ENCODE measurements around the gene GSTK1.
"Not testable (repeated sequence)": the region's sequence is repeated elsewhere in the genome, so short reads cannot be mapped to it uniquely, and the experiment has no call there.

Gene GSTK1

DNA sequence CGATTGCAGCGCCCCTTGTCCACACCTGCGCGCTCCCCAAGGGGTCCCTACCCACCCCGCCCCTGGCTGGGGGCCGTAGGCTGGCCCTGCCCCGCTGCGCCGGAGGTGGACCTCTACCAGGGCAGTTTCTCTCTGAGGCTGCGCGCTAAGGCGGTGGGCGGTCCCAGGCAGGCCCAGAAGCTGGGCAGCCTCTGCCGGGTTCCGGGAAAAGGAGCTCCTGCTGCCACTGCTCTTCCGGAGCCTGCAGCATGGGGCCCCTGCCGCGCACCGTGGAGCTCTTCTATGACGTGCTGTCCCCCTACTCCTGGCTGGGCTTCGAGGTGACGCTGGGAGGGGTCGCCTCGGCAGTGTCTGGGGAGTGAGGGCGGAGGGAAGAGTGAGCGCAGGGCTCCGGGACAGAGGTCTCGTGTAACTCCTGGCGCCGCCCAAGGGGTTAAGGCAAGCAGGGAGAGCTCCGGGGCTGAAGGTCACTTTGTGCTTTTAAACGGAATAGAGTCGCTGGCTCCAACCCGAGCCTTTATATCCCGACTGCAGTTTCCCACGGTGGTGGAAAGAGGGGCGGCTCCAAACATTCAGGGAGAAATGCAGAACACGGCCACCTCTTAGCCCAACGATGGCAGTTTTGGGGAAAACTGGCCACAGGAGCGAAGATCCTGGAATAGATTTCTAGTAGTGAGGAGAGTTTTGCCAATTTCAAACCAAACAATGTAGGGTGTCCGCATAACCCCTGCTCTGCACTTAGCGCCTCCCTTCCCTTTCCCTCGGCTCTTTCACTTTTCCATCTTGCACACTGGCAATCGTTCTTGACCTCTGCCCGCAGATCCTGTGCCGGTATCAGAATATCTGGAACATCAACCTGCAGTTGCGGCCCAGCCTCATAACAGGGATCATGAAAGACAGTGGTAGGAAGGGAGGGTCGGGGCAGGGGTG is at the start of gene GSTK1:
GSTK1 (plus strand) TSS at position 176 of the 930 bp plus-strand sequence; CDS start at position 249, 73 bp downstream.
- peak; percentile 75 for DNase-seq (ENCODE audit: insufficient read length, low spot score)

DNA sequence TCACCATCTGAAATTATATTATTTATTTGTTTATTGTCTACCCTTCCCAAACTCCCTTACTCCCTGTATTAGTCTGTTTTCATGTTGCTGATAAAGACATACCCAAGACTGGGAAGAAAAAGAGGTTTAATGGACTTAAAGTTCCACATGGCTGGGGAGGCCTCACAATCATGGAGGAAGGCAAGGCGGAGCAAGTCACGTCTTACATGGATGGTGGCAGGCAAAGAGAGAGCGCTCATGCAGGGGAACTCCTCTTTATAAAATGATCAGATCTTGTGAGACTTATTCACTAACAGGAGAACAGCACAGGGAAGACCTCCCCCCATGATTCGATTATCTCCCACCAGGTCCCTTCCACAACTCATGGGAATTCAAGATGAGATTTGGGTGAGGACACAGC is 49.8 kb upstream of the GSTK1 start:
- FAIRE-seq; DNase-seq (ENCODE audit: insufficient read length, low spot score): not testable (repeated sequence)

More for the DNA sequence above, at the start of gene GSTK1:
- FAIRE-seq, result no peak

DNA sequence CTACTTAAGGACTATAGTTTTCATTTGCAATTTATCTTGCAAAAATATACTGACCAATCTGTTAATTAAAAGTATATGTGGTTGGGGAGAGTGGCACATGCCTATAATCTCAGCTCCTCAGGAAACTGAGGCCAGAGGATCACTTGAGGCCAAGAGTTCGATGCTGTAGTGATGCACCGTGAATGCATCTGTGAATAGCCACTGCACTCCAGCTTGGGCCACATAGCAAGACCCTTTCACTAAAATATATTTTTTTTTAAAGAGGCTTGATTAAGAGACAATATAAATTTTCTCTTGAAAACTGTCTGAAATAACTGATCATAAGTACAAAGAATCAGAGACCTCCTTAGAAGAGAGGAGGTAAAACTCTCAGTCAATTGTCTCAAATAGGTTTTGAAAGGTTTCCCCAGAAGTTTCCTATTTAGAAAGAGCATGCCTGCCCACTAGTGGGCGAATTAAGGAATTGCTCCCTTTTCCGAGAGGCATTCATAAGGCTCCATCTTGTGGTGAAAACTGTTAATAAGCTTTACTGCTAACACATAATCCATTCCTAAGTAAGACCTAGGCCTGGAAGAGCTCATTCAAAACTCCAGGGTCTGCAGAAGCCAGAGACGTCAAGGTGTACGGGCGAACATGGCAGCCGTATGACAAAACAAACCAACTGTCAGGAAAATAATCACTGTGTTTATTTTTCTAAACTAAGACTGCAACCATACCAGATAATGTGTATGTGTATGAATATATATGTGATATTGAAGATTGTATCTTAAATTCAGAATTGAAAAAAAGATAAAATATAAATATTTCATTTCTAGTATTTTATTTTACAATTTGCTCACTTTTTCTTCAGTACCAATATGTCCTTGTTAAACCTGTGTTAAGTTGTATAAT is 48.2 kb upstream of the GSTK1 start:
- no peak for FAIRE-seq
- peak; percentile 54 for DNase-seq (ENCODE audit: insufficient read length, low spot score)

DNA sequence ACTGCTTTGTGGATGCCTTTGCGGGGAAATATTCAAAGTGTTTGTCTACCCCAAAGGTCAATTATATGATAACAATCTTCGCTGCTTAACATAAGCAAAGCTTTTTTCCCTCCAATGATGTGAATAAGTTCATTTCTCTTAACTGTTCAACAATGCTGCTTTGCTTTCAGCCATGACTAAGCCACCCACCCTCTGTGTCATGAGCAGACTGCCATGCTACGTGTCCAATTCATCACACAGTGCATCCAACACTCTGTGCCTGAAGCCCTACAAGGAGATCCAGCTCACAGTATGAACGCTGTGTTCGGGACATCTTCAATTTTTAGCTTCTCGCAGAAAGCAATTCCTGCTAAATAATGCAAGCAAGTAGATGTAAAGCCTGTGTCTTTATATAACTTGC is 47.1 kb upstream of the GSTK1 start:
- DNase-seq (ENCODE audit: insufficient read length, low spot score) (no peak), FAIRE-seq (no peak)

DNA sequence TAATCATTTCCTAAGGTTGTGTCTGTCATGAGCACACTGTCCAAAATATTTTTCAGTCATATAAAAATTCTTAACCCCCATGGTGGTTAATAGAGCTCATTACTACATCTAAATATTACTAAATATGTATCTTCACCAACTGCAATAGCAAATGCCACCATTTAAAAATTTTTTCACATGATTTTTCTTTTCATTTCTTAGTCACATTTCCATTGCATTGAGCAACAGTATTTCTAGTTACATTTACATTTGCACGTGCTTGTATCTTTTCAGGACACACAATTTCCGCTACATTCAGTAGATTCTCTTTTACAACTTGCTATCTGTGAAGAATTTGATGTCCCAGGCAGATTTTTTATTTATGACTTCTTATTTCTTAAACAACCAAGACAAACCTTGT is 46.6 kb upstream of the GSTK1 start:
- FAIRE-seq, result no peak
- no peak for DNase-seq (ENCODE audit: insufficient read length, low spot score)

DNA sequence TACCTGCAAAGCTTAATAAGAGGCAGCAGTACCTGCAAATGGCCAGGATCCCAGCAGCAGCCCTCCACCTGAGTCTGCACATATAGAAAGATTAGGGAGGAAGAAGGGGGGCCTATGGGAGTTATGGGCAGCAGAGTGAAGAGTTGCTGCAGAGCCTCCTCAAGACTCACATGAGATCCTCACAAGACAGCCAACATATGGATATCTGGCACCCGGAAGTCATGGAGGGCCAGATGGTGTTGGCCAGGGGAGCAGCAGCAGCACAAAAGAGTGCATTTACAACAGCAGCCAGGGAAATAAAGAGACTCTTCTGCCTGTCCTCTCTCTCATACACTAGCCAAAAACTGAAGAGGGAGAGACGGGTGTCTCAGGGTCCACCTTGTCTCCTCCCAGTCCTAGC is 45.4 kb upstream of the GSTK1 start:
- DNase-seq (ENCODE audit: insufficient read length, low spot score) (no peak), FAIRE-seq (no peak)

DNA sequence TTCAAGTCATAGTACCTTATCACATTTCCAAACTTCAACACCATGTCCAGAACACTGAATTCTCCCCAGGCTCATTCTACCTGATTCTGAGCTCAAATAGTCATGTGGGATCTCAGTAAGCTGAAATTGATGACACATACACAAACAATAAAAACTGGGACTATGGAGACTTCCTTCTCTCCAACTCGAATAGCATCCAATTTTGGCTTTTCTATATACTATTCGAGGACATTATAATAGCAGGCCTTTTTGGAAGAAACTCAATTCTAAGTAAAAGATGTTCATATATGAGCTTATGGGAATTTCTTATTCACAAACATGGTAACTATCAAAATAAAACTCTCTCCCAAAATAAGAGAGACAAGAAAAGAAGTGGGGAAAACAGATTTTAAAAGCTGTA is 42.0 kb upstream of the GSTK1 start:
- FAIRE-seq, result no peak
- DNase-seq (ENCODE audit: insufficient read length, low spot score), result no peak

DNA sequence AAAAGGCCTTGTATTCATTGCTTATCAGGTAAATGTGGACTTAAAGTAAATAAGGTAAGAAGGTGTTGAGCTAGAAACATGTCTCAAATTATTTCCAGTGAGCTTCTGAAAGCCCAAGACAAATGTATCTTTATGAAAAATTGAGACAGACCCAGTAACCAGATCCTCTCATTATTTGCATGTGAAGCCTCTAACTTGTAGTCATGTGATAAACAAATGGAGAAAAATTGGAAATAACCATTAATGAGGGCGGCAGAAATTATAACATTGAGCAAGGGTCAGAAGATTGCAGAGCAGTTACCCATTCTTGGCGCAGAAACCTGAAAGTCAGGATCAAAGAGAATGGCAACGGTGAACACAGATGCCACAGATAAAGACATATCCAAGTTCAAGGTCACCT is 41.5 kb upstream of the GSTK1 start, which contains the start of gene TAS2R40:
TAS2R40 (plus strand) TSS at position 301 of the 400 bp plus-strand sequence; CDS start at position 343, 42 bp downstream.
- DNase-seq (ENCODE audit: insufficient read length, low spot score), result no peak
- FAIRE-seq, result no peak

DNA sequence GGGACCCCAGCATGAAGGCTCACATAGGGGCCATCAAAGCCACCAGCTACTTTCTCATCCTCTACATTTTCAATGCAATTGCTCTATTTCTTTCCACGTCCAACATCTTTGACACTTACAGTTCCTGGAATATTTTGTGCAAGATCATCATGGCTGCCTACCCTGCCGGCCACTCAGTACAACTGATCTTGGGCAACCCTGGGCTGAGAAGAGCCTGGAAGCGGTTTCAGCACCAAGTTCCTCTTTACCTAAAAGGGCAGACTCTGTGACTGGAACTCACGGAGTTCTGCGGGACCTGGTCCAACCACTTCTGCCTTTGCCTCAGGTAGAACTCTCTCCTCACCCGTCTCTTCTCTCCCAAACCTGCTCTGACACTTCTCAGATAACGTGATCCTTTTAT is 40.5 kb upstream of the GSTK1 start:
- FAIRE-seq (no peak), DNase-seq (ENCODE audit: insufficient read length, low spot score) (no peak)

DNA sequence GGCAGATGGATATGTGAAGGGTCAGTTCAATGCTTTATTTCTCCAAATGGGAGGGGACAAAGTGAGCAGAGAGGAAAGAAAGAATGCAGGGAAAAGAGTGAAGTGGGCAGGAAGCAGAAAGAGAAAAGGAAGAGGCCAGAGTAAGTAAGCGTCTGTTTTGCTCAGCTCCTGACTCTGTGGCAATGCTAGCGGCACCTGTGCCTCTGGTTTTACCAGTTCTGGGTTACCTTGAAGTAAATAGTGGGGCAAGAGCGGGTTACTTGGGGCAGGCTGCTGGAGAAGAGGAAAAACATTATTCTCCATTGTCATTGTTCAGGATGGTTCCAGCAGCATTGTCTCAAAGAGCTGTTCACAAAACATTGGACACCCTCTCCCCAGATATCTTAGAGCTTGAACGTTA is 39.5 kb upstream of the GSTK1 start:
- FAIRE-seq, result no peak
- DNase-seq (ENCODE audit: insufficient read length, low spot score), result no peak

DNA sequence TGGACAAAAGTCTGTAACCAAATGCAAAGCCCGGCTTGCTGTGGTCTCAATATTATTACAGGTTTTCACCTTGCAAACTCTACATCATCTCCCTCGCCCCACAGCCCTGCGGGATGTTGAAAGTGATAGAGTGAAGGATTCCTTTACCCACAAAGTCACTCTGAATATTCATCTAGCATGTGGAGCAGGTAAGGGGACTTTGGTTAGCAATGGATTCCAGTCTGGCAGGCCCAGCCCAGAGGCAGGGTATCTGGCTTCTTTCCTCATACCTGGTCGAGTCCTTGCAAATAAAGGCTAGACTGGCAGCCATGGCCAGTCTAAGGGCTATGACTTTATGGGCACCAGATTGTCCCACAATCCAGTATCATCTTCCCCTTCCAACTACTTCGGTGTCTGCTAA is 38.2 kb upstream of the GSTK1 start:
- FAIRE-seq (no peak), DNase-seq (ENCODE audit: insufficient read length, low spot score) (no peak)

DNA sequence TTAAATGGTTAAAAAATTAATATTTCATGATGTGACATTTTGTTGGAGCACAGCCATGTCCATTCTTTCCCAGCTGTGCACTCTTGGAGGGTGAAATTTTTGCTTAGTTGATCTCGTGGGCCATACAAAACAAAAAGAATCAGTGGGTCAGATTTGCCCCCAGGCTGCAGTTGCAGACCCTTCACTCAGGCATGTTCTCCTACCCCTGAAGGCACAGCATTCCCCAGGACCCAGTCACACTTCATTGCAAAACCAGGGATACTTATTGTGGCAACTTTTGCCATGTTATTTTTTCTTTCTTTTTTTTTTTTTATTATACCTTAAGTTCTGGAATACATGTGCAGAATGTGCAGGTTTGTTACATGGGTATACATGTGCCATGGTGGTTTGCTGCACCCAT is 35.4 kb upstream of the GSTK1 start:
- DNase-seq (ENCODE audit: insufficient read length, low spot score) (no peak), FAIRE-seq (no peak)

DNA sequence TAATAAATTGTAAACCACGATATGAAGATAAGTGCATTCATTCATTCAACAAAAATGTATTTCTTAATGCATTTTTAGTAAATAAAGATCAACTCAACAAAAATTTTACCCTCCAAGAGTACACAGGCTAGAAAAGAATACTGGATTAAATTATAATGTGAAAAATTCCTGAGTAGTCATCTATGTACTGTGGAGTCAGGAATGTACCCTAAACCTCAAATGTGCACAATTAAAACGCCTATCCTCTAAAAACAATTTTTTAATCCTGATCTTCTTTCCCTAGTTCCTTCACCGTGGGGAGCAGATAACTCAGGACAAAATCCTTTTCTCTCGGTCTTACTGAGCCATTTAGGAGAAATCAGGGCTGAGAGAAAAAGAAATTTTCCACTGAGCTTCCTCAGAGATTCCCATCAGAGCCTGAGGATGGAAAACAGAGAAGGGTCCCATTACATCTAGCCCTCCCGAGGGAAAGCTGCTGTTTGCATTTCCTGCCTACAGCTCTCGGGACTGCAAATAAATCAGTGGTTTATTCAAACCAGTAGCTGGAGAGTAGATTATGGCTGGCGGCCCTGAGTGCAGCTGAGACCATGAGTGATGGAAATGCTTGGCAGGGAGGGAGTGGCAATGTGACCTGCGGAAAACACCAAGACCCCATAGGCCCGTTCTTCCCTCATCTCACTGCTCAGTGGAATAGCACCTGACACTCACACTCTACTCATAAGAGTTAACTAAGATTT is 34.0 kb upstream of the GSTK1 start:
- DNase-seq (ENCODE audit: insufficient read length, low spot score), result no peak
- no peak for FAIRE-seq

DNA sequence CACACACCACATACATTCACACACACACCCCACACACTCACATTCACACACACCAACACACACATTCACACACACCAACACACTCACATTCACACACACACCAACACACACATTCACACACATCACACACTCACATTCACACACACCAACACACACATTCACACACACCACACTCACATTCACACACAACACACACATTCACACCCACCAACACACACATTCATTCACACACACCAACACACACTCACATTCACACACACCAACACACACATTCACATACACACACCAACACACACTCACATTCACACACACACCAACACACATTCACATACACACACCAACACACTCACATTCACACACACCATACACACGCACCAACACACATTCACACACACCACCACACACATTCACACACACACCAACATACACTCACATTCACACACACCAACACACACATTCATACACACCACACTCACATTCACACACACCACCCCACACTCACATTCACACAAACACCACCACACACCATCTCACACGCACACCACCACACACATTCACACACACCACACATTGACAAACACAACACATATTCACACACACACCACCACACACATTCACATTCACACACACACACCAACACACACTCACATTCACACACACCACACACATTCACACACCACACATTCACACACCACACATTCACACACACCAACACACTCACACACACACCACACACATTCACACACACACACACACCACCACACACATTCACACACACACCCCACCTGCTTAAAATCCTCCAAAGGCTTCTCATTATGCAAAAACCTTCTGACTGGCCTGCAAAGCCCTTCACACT is 32.4 kb upstream of the GSTK1 start:
- DNase-seq (ENCODE audit: insufficient read length, low spot score), result no peak
- FAIRE-seq, result peak; percentile 96

DNA sequence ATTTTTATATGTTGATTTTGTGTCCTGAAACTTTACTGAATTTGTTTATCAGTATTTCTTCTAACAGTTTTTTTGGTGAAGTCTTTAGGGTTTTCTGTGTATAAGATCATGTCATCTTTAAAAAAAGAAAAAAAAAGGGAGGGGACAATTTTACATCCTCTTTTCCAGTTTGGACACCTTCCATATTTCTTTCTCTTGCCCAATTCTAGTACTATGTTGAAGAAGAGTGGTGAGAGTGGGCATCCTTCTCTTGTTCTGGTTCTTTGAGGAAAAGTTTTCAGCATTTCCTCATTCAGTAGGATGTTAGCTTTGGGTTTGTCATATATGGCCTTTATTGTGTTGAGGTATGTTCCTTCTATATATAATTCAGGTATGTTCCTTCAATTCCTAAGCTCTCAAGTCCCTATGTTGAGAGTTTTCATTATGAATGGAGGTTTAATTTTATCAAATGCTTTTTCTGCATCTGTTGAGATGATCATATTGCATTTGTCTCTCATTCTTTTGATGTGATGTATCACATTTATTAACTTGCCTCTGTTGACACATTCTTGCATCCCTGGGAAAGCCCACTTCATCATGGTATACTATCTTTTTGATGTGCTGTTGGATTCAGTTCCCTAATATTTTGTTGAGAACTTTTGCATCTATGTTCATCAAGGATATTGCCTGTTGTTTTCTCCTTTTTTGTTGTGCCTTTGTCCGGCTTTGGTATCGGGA is 29.3 kb upstream of the GSTK1 start:
- DNase-seq (ENCODE audit: insufficient read length, low spot score) (no peak), FAIRE-seq (no peak)

DNA sequence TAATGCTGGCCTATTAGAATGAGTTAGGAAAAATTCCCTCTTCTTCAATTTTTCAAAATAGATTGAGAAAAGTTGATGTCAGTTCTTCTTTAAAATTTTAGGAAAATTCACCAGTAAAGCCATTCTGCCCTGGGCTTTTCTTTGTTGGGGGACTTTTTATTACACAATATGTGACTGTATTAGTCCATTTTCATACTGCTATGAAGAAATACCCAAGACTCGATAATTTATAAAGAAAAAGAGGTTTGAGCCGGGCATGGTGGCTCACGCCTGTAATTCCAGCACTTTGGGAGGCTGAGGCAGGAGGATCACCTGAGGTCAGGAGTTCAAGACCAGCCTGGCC is 28.7 kb upstream of the GSTK1 start:
- FAIRE-seq, result no peak
- no peak for DNase-seq (ENCODE audit: insufficient read length, low spot score)

DNA sequence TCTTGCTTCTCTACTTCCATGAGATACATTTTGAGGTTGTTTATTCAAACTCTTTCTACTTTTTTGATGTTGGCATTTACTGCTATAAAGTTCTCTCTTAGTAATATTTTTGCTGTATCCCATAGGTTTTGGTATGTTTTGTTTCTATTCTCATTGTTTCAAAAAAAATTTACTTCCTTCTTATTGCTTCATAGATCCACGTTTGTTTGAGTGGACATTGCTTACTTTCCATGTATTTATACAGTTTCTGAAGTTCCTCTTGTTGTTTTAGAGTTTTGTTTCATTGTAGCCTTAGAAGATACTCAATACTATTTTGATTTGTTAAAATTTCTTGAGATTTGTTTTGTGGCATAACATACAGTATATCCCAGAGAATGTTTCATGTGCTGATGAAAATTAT is 27.7 kb upstream of the GSTK1 start:
- FAIRE-seq, result no peak
- no peak for DNase-seq (ENCODE audit: insufficient read length, low spot score)

DNA sequence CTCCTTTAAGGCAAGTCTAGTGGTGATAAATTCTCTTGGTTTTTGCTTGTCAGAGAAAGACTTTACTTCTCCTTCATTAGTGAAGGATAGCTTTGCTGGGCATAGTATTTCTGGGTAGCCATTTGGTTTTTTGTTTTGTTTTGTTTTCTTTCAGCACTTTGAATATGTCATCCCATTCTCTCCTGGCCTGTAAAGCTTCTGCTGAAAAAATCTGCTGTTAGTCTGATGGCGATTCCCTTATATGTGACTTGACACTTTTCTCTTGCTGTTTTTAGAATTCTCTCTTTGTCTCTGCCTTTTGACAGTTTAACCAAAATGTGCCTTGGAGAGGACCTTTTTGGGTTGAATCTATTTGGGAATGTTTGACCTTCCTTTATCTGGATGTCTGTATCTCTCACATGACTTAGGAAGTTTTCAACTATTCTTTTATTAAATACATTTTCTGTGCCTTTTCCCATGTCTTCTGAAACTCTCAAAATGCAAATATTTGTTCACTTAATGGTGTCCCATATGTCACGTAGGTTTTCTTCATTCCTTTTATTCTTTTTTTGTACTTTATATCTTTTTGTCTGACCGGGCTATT is 26.7 kb upstream of the GSTK1 start:
- FAIRE-seq (no peak), DNase-seq (ENCODE audit: insufficient read length, low spot score) (no peak)

DNA sequence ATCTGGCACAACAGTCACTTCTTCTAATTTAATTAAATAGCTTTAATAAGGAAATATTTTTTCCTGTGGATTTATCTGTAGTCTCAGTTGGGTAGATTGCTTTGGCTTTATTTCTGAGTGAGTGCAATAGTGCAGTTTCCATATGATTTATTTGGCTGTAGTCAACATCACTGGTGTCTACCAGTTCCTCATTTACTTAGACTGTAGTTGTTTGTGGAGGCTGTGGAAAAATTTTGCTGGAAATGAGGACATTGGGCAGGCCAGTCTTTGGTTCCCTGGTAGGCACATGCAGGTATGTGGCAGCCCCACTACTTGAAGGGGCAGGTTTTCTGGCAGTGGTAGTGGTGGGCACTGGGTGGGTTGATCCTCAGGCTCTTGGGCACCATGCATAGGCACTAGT is 25.9 kb upstream of the GSTK1 start:
- DNase-seq (ENCODE audit: insufficient read length, low spot score) (no peak), FAIRE-seq (no peak)
